Left hindlimb (tissue), 1 donor: Measurements from ENCODE around the gene NAB2.
"Not testable (repeated sequence)": the region's sequence is repeated elsewhere in the genome, so short reads cannot be mapped to it uniquely, and the experiment has no call there.

Source experiments
- DNase-seq: peaks from one replicate; pipeline ENCODE4 v3.0.0-alpha.2; 2018

Gene NAB2

DNA sequence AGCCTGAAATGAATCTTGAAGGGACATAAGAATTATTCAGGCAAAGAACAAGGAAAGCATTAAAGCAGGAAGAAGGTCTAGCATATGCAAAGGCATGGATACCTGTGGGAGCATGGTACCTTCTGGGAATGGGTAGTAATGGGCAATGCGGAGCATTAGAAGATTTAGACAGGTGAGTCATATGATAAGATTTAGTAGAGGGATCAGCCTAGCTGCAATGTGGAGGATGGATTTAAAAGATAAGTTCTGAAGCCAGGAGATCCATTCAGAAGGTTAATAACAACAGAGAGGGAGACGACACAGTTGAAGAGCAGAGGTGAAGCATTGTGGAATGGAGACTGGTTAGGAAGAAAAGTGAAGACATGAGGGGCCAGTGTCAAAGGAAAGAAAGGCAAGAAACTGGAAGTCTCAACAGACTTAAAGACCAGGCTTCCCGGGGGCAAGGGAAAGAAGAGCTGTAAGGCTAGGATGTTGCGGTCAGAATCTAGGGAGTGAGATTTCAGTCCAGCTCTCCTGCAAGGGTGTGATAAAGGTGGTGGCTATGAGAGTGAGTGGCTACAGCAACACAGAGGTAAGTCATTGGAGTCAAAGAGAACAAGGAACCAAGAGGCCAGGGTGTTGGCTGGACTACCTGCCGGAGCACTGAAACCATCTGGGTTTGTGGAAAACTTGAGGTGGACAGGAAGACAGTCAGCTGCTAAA, 27.8 kb downstream of the NAB2 start:
- DNase-seq = no peak

DNA sequence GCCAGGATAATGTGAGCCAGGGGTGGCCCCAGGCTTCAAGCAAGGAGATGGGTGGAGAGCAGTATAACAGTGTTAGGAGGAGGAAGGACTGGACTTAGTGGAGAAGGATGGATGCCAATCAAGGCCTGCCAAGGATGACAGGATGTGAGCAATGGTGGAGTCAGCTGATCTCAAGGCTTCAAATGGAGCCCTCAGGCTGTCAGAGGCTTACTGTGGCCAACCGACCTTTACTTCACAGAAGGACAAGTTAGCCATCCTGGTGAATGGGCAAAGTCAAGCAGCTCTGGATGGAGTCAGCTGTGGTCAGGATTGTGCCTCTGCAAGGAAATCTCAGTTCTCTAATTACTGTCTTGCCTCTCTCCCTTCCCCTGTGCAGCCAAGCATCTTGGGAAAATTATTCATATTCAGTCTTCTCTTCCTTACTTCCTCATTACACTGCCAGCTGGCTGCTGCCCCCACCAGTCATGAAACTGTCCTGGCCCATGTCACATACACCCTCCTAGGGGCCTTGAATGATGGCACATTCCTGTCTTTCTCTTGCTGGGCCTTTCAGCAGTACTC, 29.9 kb downstream of the NAB2 start:
- DNase-seq = no peak

DNA sequence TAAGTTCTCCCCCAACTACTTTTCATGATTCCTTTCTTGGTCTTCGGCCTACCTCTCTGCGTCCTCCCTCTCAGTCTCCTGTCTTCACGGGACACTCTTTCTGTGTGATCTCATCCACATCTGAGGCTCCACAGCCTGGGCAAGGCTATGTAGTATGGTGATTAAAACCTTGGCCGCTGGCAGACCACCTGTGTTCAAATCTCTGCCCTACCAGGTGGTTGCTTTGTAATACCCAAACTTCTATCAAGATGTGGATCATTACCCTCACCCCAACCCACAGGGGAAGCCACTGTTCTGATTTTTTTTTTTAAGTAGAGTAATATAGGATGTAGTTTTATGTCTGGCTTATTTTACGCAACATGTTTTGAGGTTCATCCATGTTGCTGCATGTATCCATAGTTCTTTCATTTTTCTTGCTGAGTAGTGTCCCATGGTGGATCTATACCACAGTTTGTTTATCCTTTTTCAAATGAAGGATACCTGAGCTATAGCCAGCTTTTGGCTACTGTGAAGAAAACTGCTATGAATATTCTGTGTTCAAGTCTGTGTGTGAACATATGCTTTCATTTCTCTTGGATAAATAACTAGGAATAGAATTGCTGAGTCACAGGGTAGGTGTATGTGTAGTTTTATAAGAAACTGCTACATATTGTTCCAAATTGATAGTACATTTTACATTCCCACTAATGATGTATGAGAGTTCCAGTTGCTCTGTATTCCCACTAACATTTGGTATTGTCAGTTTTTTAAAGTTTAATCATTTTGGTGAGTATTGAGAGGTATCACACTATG, 30.6 kb downstream of the NAB2 start:
- no peak for DNase-seq

DNA sequence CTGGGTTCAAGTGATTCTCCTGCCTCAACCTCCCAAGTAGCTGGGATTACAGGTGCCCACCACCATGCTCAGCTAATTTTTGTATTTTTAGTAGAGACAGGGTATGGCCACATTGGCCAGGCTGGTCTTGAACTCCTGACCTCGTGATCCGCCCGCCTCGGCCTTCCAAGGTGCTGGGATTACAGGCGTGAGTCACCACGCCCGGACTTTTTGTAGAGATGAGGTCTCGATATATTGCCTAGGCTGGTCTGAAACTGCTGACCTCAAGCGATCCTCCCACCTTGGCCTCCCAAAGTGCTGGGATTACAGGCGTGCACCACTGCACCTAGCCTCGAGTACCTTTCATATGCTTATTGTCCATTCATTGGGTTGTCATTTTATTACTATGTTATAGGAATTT, 31.8 kb downstream of the NAB2 start:
- DNase-seq = not testable (repeated sequence)

DNA sequence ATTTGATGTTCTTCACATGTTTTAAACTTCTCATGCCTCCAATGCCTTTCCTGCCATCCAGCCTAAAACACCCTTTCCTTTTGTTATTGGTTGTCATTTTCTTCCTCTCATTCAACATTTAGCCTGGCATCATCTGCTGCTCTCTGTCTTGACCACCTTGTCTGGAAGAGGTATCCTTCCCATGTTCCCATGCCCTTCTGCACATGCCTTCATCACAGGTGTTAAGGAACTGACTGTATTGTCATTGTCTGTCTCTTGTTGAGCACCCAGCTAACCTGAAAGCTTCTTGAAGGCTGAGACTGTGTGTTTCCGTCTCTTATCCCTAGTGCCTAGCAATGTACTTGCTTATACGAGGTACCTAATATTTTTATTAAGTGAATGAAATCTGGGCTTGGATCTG, 34.9 kb downstream of the NAB2 start:
- DNase-seq = no peak

DNA sequence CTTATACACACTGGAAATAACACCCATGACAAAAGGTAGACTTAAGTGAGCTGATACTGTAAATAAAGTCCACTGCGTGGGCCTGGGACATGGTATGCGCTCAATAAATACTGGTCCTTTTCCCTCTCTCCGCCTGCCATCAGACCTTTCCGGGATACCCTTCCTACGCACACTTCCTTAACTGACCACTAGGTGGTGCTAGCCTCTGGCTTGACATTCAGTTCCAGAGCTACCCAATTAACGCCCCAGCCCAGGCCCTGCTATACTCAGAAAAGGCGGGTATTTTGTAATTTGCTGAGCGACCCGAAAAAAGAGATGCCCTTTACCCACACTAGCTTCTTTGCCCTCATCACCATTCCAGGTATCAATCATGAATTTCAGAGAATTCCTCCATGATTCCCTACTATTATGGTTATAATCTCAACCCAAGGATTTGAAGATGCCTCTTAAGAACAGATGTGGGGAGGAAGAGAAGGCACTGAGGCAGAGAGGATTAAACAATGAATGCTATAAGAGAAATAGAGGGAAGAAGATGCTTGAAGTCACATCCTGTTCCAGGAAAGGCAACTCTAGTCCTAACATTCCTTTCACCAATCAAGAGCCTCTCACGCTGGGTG, 35.5 kb downstream of the NAB2 start:
- DNase-seq = peak; percentile 82

DNA sequence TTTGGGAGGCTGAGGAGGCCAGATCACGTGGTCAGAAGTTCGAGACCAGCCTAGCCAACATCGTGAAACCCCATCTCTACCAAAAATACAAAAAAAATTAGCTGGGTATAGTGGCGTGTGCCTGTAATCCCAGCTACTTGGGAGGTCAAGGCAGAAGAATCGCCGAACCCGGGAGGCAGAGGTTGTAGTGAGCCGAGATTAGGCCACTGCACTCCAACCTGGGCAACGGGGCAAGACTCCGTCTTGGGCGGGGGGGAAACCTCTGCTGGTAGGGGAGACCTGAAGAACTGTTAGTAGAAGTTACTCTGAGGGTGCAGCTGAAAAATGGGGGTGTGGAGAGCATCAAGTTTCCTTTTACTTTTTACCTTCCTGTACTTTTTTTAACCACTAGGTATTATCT, 37.1 kb downstream of the NAB2 start:
- DNase-seq = no peak

DNA sequence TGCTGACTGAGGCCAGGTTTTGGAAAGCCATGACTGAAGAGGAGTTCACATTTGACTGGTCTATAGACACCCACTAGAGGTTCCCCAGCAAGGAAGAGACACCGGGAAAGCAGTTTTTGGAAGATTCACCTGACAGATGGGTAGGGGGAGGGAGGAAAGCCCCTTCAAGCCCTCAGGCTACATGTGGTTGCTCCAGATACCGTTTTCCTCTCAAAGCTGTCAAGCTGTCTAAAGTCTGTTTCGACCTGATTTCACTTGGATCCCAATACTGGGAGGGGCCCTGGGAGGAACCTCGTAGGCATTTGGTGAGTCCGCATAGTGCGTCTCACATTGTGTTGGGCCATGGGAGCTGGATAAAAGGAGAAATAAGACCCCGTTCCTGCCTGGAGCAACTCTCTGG, 37.6 kb downstream of the NAB2 start:
- DNase-seq = no peak

DNA sequence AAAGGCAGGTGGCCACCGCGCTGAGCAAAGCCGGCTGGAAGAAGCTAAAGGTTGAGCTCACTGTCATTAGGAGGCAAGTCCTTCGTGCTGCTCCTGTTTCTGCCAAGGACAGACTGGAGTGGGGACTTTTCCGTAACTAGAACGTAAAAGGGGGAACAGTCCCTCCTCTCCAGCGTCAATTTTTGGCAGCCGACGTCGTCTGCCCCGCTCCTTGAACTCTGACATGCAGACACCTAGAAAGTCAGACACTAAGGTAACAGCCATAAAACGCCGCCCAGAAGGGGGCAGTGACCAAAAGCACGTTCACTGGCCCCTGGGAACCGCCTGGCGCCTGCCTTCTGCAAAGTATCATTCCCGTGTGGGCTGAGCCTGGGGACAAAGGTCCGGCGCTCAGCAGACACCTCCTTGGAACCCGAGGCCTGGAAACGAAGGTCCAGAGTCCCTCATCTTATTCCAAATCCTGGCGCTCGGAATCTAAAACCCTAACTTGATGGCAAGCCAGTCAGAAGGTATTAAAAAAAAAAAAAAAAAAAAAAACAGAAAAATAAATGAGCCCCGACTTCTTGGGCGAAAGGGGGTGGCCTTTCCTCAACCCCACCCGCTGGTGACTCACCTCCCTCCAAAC, 38.3 kb downstream of the NAB2 start:
- DNase-seq = no peak

DNA sequence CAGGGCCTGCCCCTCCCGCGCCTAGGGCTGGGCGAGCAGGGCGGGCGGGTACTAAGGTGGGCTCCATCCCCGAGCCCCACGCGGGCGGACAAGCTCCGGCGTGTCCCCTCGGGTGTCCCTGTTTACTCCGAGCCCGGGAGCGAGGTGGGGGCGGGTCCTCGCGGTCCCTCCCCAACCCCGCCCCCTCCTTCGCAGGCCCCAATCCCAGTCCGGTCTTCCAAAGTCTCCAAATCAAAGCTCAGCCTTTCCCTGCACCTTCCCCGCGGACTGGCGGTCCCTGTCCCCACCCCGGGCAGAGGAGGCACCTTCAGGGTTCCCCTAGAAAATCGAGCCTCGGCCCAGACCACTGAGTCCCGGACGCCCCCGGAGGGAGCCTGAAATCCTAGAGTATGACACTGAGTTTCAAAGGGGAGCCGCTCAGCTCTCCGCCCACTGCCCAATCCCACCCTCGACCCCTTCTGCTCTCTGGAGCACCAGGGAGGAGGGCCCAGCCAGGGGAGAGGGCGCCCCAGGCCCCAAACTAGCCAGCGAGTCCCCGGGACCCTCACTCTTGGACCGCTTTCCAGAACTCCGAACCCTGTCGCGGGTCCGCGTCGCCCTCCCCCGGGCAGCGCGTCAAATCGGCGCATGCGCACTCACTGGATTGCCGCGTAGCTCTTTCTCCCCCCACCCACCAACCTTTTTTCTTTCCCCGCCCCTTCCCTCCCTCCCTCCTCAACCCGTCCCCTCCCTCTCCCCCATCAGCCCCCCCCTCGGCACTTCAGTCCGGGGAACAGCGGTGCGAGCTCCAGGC, 39.0 kb downstream of the NAB2 start, which contains the start of gene LRP1:
Gene LRP1, plus strand, starts transcription at position 758 of the 793 bp plus-strand sequence. CDS start 482 bp downstream, outside the sequence.
- peak; percentile 93 for DNase-seq

DNA sequence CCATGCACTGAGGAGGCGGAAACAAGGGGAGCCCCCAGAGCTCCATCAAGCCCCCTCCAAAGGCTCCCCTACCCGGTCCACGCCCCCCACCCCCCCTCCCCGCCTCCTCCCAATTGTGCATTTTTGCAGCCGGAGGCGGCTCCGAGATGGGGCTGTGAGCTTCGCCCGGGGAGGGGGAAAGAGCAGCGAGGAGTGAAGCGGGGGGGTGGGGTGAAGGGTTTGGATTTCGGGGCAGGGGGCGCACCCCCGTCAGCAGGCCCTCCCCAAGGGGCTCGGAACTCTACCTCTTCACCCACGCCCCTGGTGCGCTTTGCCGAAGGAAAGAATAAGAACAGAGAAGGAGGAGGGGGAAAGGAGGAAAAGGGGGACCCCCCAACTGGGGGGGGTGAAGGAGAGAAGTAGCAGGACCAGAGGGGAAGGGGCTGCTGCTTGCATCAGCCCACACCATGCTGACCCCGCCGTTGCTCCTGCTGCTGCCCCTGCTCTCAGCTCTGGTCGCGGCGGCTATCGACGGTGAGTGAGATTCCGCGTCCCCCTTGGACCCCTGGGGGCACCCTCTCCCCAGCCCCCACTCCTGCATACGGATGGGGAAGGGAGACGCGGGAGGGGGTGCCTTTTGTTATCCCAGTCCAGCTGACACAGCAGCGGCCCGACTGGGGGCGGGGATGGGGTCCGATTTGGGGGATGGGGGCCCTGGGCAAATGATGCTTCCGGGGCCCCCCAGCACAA, 39.8 kb downstream of the NAB2 start:
- no peak for DNase-seq

DNA sequence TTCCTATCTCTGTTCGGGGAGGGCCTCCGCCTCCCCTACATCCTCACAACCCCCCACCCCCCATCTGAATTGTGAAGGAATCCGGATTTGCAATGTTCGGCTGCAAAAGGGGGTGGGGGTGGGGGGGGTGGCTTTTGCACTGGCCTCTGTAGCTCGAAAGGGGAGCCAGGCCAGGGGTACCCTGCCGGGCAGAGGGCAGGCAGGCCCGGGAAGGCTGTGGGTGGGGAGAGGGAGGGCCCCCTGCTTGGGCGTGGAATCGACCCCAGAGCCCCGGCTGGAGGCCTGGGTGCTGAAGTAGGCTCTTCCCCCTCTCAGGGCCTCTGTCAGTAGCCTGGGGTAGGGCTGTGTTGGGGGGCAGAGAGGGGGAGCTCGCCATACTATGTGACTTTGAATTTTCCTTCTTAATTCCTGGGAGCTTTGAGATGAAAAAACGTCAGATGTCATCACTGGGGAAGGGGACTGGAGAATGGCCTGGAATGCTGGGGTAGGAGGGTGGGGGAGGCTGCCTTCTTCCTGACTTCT, 40.5 kb downstream of the NAB2 start:
- no peak for DNase-seq

DNA sequence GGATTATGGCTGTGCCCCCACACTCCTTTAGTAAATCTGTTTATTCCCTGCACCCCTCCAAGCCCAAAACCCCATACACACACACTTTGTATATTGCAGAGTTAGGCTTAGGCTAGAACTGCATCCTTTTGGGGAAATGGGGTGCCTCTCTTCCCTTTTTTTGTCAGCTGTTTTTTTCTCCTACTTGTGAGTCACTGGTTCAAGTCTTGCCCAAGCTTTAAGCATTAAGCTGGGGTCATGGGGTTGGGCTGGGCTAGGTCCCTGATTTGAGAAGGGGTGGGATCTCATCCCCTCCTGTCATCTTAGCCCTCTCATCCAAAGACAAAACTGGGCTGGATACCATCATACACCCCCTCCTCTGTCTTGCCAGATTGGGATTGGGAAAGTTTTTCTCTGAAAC, 41.0 kb downstream of the NAB2 start:
- DNase-seq = no peak

DNA sequence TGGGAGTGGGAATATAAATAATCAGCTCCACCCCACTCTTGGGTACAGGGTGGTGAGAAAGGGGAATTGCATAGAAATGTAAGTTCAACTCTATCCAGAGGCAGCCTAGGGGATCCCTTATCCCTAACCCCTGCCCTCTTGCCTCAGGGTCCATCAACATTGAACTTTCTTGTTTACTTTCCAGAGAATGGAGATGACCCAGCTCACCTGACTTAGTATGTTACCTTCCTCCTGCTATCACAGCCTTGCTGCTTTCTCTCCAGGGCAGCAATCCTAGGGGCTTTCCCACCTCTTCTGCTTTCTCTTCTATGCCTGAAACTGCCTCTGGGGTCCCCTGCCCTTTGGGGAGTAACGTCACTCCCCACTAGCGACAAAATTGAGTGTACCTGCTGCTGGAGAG, 42.0 kb downstream of the NAB2 start:
- DNase-seq = no peak

DNA sequence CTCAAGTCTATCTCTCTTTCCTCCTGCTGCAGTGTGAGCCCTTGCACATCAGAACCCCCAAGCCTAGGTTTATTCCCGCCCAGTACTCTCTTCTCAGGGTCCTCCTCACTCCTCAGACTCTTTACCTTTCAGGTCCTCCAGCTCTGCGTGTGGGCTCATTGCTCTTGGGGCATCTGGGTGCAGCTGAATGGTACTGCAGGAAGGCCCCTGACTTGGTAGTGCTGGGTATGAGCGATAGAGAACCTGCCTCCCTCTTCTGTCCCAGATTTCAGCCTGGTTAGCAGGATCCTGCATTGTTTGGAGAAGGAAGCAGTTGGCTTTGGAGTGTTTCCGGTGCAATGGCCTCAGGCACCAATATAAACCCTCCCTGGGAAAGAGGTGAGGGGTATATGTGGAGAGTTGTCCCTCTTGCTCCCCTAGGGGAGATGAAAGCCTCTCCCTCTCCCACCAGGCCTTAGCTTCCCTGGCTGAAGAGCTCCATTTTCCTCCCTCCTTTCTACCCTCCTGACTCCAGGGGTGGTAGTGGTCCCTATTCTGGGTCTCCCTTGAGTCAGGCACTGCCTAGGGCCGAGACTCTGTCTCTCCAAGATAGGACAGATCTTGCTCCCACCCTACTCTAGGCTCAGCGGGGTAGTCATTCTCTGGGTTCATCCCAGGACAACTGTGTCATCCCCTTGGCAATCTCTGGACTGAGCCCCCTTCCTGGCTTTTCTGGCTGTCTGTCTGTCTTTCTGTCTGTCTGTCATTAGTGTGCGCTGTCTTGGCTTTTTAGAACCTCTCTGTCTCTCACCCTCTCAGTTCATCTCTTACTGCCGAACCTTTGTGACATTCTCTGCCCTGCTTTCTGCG, 43.2 kb downstream of the NAB2 start:
- no peak for DNase-seq

DNA sequence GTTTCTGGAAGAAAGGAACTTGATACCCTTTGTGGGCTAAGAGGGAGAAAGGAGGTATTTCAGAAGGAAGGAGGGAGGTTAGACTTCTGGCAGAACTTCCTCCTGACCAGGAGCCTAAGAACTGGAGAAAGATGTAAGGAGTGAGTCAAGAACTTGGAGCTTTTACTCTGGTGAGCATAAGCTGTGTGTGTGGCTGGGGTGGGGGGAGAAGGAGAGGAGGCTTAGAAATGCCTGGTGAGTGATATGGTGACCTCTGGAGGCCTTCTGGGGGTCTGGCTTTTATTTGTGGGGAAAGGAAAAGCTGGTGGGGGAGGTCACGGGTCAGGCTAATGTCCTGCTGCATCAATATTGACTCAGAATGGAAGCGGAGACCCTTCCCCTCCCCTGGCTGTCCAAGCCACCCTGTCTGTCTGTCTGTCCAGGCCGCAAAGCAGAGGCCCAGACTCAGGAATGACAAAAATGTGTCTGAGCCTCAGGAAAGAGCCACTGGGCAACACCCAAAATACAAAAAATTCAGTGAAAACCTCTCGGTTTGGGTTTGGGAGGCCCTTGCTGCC, 44.2 kb downstream of the NAB2 start:
- DNase-seq = no peak

DNA sequence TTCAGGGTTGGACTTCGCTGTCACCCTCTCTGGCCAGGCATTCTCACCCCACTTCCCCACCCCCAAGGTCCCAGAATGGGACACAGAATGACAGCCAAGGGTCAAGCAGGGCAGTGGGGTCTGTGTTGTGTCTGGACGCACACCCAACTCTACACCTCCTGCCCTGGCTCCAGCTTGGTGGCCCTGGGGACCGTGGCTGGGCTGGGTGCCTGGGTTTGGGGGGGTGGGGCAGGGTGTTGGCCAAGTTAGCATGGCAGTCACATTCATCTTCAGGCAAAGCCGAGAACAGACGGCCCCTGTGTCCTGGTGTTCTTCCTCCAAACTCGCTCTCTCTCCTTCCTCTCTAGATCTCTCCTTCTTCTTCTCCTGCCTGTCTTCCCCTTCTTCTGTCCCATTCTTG, 45.0 kb downstream of the NAB2 start:
- DNase-seq = no peak

DNA sequence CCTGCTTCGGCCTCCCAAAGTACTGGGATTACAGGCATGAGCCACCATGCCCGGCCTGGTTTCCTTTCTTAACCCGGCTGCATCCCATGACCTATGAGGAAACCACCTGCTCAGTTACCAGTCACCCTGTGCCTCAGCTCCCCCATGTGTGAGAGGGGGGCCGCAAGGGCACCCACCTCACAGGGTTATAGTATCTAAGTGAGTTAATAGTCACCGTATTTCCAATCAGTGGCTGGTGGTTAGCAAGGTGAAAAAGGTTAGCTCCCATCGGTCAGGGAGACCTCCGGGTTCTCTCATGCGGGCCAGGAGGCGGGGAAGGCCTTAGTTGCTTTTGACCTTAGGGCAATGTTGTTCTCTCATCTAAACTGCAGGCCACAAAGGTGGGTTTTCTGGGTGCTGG, 46.0 kb downstream of the NAB2 start:
- DNase-seq = no peak

DNA sequence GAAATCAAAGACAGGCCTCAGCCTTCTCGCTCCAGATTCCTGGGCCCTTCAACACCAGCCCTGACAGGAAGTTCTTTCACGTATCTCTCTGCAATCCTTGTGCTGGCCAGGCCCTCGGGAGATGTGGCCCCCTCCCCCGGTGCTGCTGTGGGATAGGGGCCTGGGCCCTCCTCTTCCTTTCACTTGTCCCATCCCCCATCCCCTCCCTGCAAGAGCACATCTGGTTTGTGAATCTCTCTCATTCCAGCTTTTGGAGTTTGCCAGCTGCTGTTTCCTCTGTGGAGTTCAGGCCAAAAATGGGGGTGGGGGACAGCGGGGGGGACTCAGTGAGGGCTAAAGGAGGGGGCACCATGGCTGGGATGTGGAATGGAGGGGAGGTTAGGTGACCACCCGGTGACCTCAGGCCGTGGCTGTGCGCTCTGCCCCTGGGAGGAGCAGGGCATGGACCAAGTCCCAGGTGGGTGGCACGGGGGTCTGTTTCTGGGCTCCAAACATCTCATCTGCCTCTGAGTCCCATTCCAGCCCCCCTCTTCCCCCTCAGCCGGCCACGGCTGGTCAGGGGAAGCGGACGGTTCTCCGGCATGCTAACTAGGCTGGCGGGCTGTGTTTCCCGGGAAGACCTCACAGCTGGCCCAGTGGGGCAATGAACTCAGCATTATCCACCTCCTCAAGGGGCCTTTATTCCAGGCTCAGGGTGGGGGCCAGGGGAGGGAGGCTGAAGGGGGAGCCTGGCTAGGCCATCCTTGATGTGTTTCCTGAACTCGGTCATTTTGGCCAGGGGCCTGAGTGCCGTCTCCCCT, 46.8 kb downstream of the NAB2 start:
- peak; percentile 93 for DNase-seq
